GM12872 (cell line): ENCODE measurements around the gene ITPR2.

Source experiments
- TF ChIP-seq, protein P1 (sequence below): IDR thresholded peaks from 3 replicates; pipeline ENCODE4 v1.5.1; 2011; ENCODE audit warnings: low read depth, mild to moderate bottlenecking, low read length, moderate library complexity; ENCODE audit not compliant: insufficient read depth

The ITPR2 gene

DNA sequence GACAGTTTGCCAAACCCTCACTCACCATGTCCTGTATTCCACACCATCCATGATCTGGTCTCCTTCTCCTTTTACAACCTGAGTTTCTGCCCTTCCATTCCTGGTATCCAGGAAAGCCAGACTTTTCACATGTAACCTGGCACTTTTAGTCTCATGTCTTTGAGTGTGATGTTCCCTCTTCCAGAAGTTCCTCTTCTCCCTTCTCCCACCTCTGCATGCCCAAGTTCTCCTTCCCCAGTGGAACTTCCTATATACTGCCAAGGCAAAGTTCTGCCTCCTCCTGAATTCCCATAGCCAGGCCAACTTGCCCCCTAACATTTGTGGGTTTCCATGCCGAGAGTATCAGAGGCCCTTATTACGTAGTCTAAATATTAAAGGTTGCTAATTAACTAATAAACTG is 3.2 kb upstream of the ITPR2 start:
- TF ChIP-seq, protein P1, sequence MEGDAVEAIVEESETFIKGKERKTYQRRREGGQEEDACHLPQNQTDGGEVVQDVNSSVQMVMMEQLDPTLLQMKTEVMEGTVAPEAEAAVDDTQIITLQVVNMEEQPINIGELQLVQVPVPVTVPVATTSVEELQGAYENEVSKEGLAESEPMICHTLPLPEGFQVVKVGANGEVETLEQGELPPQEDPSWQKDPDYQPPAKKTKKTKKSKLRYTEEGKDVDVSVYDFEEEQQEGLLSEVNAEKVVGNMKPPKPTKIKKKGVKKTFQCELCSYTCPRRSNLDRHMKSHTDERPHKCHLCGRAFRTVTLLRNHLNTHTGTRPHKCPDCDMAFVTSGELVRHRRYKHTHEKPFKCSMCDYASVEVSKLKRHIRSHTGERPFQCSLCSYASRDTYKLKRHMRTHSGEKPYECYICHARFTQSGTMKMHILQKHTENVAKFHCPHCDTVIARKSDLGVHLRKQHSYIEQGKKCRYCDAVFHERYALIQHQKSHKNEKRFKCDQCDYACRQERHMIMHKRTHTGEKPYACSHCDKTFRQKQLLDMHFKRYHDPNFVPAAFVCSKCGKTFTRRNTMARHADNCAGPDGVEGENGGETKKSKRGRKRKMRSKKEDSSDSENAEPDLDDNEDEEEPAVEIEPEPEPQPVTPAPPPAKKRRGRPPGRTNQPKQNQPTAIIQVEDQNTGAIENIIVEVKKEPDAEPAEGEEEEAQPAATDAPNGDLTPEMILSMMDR = no peak

DNA sequence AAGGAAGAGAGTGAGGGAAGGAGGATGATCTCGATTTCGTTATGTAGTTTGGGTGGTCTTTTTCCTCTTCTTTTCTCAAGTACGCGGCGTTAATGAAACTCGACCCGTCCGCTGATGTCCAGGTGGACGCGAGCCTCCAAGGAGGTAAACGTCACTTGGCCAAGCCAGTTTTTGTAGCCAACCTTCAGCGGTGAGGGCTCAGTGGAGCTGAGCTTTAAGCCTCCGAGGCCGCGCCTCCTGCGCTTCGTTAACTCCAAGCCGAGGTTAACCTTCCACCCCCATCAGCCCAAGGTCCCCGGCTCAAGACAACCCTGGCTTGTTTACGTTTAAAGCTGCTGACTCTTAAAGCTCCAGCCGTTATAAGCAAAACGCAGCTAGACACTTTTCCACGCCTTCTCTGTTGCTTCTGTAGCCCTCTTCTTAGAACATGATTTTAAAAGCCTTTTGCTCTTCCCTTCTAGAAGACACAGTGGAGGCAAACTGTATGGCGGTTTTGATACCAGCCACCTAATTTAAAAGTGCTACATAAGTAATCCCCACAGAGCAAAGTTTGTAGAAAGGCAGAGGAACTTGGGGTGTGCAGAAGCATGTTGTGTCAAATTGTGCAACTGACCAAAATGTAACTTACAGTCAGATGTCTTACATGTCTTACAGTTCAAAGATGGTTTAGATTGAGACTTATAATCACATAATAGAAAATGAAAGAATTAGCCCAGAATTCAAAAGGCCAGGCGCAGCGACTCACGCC is 923 bp upstream of the ITPR2 start:
- TF ChIP-seq, protein P1 = no peak

DNA sequence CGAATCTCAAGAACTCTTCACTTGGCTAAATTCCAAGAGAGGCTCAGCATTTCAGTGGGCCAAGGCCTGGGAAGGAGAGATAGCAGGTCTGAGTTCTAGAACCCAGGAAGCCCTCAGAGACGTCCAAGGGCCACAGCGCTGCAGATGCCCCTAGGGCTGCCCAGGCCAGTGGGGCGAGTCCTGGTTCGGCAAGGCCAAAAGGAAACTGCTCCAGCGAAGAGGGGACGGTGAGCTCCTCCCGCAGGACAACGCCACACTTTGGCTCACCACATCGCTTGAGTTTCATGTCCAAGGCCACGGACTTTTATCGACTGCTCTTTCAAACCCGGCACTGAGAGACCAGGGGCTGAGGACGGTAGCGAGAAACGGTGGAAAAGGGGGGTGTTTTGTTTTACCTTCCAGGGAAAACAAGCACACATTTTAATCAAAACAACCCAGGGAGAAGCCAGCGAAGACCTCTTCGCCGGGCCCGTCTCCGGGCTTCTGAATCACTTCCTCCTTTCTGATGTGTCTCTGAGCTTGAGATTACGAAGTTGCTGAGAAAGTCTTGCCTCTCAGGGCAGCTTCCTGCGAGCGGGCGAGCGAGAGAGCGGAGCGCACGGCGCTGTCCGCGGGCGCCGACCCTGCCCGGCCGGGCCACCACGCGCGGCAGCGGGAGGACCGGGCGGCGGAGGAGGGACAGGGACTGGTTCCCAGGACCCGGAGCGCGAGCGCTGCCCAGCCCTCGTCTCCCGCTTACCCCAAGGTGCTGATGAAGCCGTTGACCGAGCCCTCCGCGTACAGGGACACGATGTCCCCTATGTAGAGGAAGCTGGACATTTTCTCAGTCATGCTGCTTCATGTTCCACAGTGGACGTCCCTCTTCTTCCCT is 808 bp downstream of the ITPR2 start:
- TF ChIP-seq, protein P1 = peak; percentile 12; the same call in 2 of the 3 replicates

DNA sequence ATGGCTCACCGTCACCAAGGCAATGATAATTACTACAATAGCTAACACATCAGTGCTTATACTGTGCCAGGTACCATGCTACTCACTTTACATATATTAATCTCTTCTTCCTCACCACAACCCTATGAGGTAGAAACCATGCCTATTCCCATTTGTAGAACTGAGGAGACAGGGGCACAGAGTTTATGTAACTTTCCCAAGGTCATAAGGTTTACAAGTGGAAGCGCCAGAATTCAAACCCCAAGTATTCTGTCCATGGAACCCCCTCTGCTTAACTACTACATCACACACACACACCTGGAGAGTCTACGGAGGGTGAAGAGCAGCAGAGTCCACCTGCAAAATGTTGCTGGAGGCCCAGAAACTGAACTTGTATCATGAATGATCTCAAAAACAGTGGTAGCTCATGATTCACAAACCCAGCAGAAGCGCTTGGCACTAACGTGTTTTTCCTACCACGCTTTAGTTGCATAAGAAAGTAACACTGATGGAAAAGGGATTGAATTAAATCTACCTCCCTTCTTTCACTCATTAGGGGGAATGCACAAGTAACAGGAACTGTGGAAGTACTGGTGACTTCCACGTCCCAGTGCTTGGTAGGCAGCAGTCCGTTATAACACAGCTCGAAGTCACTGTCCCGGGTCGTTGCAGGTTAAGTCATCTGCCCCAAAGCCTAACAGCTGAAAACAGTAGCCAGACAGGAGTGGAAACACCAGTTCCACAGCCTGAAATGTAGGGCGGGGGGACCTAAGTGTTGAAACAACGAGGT is 2.0 kb downstream of the ITPR2 start:
- TF ChIP-seq, protein P1 = no peak

DNA sequence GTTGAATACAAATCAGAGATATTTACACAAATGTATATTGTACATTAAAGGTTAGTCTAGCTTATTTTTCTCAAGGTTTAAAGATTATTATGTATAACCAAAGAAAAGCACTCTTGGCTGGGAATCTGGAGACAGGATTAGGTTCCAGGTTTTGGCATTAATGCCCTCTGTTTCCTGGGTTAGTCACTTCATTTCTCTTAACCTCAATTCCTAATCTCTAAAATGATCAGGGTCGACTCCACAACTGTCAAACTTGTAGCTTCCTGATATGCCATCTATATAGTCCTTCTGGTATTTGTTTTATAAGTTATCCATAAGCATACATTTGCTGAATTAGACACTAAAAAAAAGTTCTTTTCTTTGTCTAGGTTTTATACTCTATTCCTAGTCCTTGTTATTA is 2.6 kb downstream of the ITPR2 start:
- TF ChIP-seq, protein P1 = no peak

DNA sequence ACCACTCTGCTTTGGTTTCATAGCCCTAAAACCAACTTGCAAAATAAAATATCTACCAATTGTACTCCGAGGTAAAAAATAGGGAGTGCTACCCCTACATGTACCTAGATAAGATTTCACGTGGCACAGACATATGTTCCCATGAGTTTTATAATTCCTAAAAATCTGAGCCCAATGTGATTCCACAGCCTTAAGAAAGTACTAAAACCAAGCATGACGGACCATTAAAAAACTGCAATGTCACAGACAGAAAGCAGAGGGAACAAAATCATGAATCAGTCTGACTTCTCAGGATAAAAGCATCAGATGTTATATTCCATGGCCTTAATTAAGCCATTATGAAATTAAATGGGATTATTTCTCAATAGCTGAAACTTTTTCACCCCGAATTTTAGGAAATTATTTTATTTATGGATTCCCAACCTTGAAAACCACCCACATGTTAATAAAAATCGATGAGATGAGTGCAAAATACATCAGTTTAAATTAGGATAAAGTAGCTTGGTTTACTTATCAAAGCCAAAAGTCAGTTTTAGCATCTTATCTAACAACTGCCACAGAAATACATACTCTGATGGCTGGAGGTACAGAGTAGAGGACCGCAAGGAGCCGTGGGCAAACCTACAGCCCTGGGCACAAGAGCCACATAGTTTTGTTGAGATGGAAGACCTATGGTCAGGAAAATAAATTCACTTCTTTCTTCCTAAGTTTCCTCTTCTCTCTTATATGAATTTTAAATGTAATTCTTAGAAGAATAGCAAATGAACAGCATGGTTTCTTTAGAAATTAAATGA is 4.5 kb downstream of the ITPR2 start:
- TF ChIP-seq, protein P1 = no peak

DNA sequence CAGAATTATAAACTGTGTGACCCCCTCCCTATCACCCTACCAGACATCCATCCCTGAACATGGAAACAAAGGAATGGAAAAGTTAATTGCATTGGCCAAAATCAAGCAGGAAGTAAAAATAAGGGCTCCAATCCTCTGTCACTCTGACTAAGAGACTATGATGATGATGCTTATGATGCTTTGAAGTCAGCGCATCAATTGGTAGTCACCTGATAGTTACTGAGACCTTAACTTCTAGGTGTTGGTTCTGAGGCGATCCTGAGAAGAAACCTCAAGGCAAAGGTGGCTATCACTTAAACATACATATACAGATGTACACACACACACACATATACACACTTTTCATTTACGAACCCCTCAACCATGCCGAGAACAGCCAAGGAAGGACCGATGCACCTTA is 6.6 kb downstream of the ITPR2 start:
- TF ChIP-seq, protein P1 = no peak
